HCT116 (cell line): ENCODE data around the gene RPS6KL1. TPM values are rescaled to one million over a fixed set of nuclear protein-coding genes. Genes with fewer than 3 reads are reported as not detected.

ENCODE experiments used
- ATAC-seq: fragments of 200-7000 bp; cut with Tn5 transposase; 2 replicates; pipeline ENCODE4 v1.9.1; 2020; ENCODE audit warnings: mild to moderate bottlenecking, moderate library complexity
- BruUV-seq: library from RNA; stranded (reverse); fragments of 400-500 nt; replicated peaks from 2 replicates; lab custom pipeline; 2021; lab: Mats Ljungman, UMichigan
- CTCF ChIA-PET: fragments of 300-600 bp; sonication (Branson Sonifier 250); formaldehyde crosslinking; loops from one replicate; lab custom pipeline; 2021; ENCODE audit warnings: antibody characterized with exemption; lab: Charles Lee
- POLR2A ChIA-PET: fragments of 300-600, 350-600 bp; sonication (Branson Sonifier 250); formaldehyde crosslinking; loops from one replicate; lab custom pipeline; 2021; ENCODE audit warnings: antibody characterized with exemption; lab: Charles Lee
- RAD21 ChIA-PET, 2 experiments: fragments of 300-600 bp; sonication (Branson Sonifier 250); formaldehyde crosslinking; loops; one replicate each; lab custom pipeline; 2023; ENCODE audit warnings: low total read pairs in 2 of 2; ENCODE audit not compliant: uncharacterized antibody in 2 of 2, unreplicated experiment in 2 of 2, low non-redundant PET in 1 of 2; lab: Charles Lee
- DNase-seq: peaks from one replicate; pipeline ENCODE4 v3.0.0-alpha.2; 2010; ENCODE audit warnings: low read depth, low spot score
- H2AFZ ChIP-seq: fragments of 200-600 bp; shearing (Covaris generic), sonication (generic); 2 replicates; pipeline ENCODE4 v1.6.1; 2017; ENCODE audit warnings: low read depth, mixed run types, mixed read lengths, antibody characterized with exemption, low read length; ENCODE audit not compliant: poor library complexity, severe bottlenecking
- H3K27ac ChIP-seq: 2 replicates; pipeline ENCODE4 v1.5.1; 2012; ENCODE audit warnings: low read depth, low read length
- H3K27me3 ChIP-seq: fragments of 200-600 bp; sonication (generic); 2 replicates; pipeline ENCODE4 v1.6.1; 2016; ENCODE audit warnings: mixed run types, low read length, mixed read lengths; ENCODE audit not compliant: insufficient read depth
- H3K36me3 ChIP-seq, 2 experiments: fragments of 200-500 bp in 1 of 2; fragments of 200-600 bp in 1 of 2; sonication (Bioruptor generic) in 1 of 2; sonication (generic) in 1 of 2; 2 replicates each; pipeline versions ENCODE4 v1.5.1 to v1.6.1; 2014 to 2016; ENCODE audit warnings: low read length in 2 of 2, inconsistent platforms in 1 of 2, mixed read lengths in 1 of 2, mixed run types in 1 of 2; ENCODE audit not compliant: insufficient read depth in 2 of 2, control insufficient read depth in 1 of 2
- H3K4me1 ChIP-seq, 2 experiments: fragments of 200-600 bp in 1 of 2; sonication (generic) in 1 of 2; 2 replicates each; pipeline versions ENCODE4 v1.5.1 to v1.6.1; 2012 to 2017; ENCODE audit warnings: low read length in 2 of 2, inconsistent platforms in 1 of 2, mild to moderate bottlenecking in 1 of 2, mixed read lengths in 1 of 2, mixed run types in 1 of 2, moderate library complexity in 1 of 2; ENCODE audit not compliant: insufficient read depth in 2 of 2, control insufficient read depth in 1 of 2
- H3K4me2 ChIP-seq: fragments of 200-600 bp; sonication (generic); 2 replicates; pipeline ENCODE4 v1.6.1; 2017; ENCODE audit warnings: mixed run types, low read length, mixed read lengths
- H3K4me3 ChIP-seq, 2 experiments: fragments of 200-600 bp in 1 of 2; sonication (generic) in 1 of 2; replicated peaks in 1 of 2; 2 replicates each; pipeline ENCODE4 v1.5.1; 2011 to 2016; ENCODE audit warnings: low read length in 2 of 2, control low read depth in 1 of 2, low read depth in 1 of 2, mild to moderate bottlenecking in 1 of 2, mixed read lengths in 1 of 2, mixed run types in 1 of 2
- H3K79me2 ChIP-seq: fragments of 200-600 bp; sonication (generic); 2 replicates; pipeline ENCODE4 v1.6.1; 2017; ENCODE audit warnings: mild to moderate bottlenecking, mixed run types, low read length, moderate library complexity, mixed read lengths; ENCODE audit not compliant: insufficient read depth
- H3K9ac ChIP-seq: fragments of 200-600 bp; sonication (generic); 2 replicates; pipeline ENCODE4 v1.6.1; 2016; ENCODE audit warnings: low read length, mixed read lengths
- H3K9me2 ChIP-seq: fragments of 200-600 bp; sonication (generic), shearing (Covaris generic); 2 replicates; pipeline ENCODE4 v1.6.1; 2017; ENCODE audit warnings: mixed run types, mild to moderate bottlenecking, moderate library complexity; ENCODE audit not compliant: insufficient read depth
- H3K9me3 ChIP-seq, 2 experiments: fragments of 200-500 bp in 1 of 2; fragments of 200-600 bp in 1 of 2; sonication (Bioruptor generic) in 1 of 2; sonication (generic) in 1 of 2; 2 replicates each; pipeline ENCODE4 v1.6.1; 2014 to 2017; ENCODE audit warnings: low read length in 2 of 2, mixed read lengths in 2 of 2, inconsistent platforms in 1 of 2, low read depth in 1 of 2, mild to moderate bottlenecking in 1 of 2, mixed run types in 1 of 2, moderate library complexity in 1 of 2; ENCODE audit not compliant: control insufficient read depth in 1 of 2, insufficient read depth in 1 of 2
- H4K20me1 ChIP-seq: fragments of 200-600 bp; sonication (generic), shearing (Covaris generic); 2 replicates; pipeline ENCODE4 v1.6.1; 2017; ENCODE audit warnings: mixed run types, mild to moderate bottlenecking, moderate library complexity; ENCODE audit not compliant: insufficient read depth
- ATF3 ChIP-seq: IDR thresholded peaks from 2 replicates; pipeline ENCODE4 v1.6.1; 2012
- CEBPB ChIP-seq: IDR thresholded peaks from 2 replicates; pipeline ENCODE4 v1.6.1; 2012; ENCODE audit warnings: low read depth
- EGR1 ChIP-seq: IDR thresholded peaks from 2 replicates; pipeline ENCODE4 v1.6.1; 2012; ENCODE audit warnings: low read depth
- EZH2 ChIP-seq: fragments of 200-600 bp; sonication (generic); IDR thresholded peaks from 2 replicates; pipeline ENCODE4 v1.6.1; 2017; ENCODE audit warnings: antibody characterized with exemption, mixed run types
- EZH2phosphoT487 ChIP-seq: fragments of 200-600 bp; IDR thresholded peaks from 2 replicates; pipeline ENCODE4 v1.6.1; 2018; ENCODE audit warnings: antibody characterized with exemption, borderline replicate concordance
- FOSL1 ChIP-seq: IDR thresholded peaks from 2 replicates; pipeline ENCODE4 v1.6.1; 2012; ENCODE audit warnings: low read depth
- JUND ChIP-seq: IDR thresholded peaks from 2 replicates; pipeline ENCODE4 v1.6.1; 2012
- POLR2A ChIP-seq: IDR thresholded peaks from 2 replicates; pipeline ENCODE4 v1.7.0; 2011; ENCODE audit warnings: borderline replicate concordance; ENCODE audit not compliant: insufficient read depth, insufficient read length; ENCODE audit errors: extremely low read depth
- REST ChIP-seq: IDR thresholded peaks from 2 replicates; pipeline ENCODE4 v1.6.1; 2012; ENCODE audit warnings: low read depth
- SIN3A ChIP-seq: IDR thresholded peaks from 2 replicates; pipeline ENCODE4 v1.6.1; 2012; ENCODE audit warnings: low read depth
- SP1 ChIP-seq: IDR thresholded peaks from 2 replicates; pipeline ENCODE4 v1.6.1; 2012; ENCODE audit warnings: low read depth
- SRF ChIP-seq: IDR thresholded peaks from 2 replicates; pipeline ENCODE4 v1.6.1; 2012; ENCODE audit warnings: low read depth
- ZBTB33 ChIP-seq: IDR thresholded peaks from 2 replicates; pipeline ENCODE4 v1.6.1; 2011; ENCODE audit warnings: mild to moderate bottlenecking, low read length, moderate library complexity; ENCODE audit not compliant: insufficient replicate concordance; ENCODE audit errors: extremely low read depth
- ZNF274 ChIP-seq: fragments of 200-500 bp; sonication (Bioruptor generic); IDR thresholded peaks from 2 replicates; pipeline ENCODE4 v1.6.1; 2014; ENCODE audit warnings: mild to moderate bottlenecking, low read depth, low read length, inconsistent platforms
- intact Hi-C: fragments of 100-400 bp; cut with micrococcal nuclease; formaldehyde crosslinking; loops from 2 replicates; pipeline ENCODE4 v1.10.0; 2022
- total RNA-seq: library from RNA; stranded (reverse); gene quantifications from one replicate; pipeline ENCODE4 v1.2.1, GENCODE V29; 2021; ENCODE audit not compliant: unreplicated experiment
- TF ChIP-seq, protein P1 (sequence below): IDR thresholded peaks from 2 replicates; pipeline ENCODE4 v1.6.1; 2012

RPS6KL1 gene
- total RNA-seq, 1 experiment from 2014 or later, result 6.7 TPM

- POLR2A ChIA-PET, result no interaction called here
Observed at GRCh38 chr14:74896400-74896799, 26.7 kb downstream of the RPS6KL1 start.

DNA sequence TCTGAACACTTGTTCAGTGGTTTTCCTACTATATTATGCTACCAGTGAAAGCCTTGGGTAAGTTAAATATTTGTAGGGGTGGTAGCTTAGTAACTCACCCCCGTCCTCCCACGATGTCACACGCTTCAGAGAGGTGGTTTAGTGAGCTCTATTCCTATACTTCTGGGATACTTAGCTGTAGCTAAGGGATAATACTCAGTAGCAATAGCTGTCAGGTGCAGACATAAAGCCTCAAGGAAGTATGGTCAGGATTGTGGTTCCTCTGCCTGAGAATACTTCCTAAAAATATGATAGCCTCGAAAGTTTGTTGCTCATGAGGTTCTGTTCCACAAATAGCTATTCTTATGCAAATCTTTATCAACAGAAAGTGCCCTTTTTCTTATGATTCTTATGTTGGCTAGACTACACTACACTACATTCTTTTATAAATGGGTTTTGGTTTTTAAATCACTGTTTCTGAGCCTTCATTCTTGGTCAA lies 29.4 kb downstream of the RPS6KL1 start:
- Histone ChIP-seq H3K36me3 (peaks cover 65 to 82% of the 10 kb centered on the region in 2 experiments; a peak in 3 of 4 replicates), H3K4me1 (peaks cover 2% of the 10 kb centered on the region in 2 experiments; a peak in 3 of 4 replicates)
- BruUV-seq, result no TSS peak

More at GRCh38 chr14:74896400-74896799, 26.7 kb downstream of the RPS6KL1 start:
- no peaks in the 10 kb centered on the region for H4K20me1 ChIP-seq
- no peaks in the 10 kb centered on the region for H3K79me2 ChIP-seq
- no peak overlapping the region for H3K4me2 ChIP-seq
- no peaks in the 10 kb centered on the region for H3K27me3 ChIP-seq
- H3K9ac ChIP-seq, result no peak overlapping the region
- intact Hi-C loops, result no loop called here
- DNase-seq, result no peak
- H3K36me3 ChIP-seq, result peaks cover 79 to 88% of the 10 kb centered on the region in 2 experiments
- H3K9me2 ChIP-seq, result no peaks in the 10 kb centered on the region
- H3K27ac ChIP-seq, result no peak overlapping the region
- no peak overlapping the region for H3K4me3 ChIP-seq
- H3K4me1 ChIP-seq, result no peaks in the 10 kb centered on the region
- RAD21 ChIA-PET, result no interaction called here
- TF ChIP-seq EGR1, result no peak
- TF ChIP-seq SP1, result no peak
- no peak for TF ChIP-seq SIN3A
- TF ChIP-seq, protein P1, sequence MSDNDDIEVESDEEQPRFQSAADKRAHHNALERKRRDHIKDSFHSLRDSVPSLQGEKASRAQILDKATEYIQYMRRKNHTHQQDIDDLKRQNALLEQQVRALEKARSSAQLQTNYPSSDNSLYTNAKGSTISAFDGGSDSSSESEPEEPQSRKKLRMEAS, result no peak
- TF ChIP-seq FOSL1, result no peak
- TF ChIP-seq, all 23 proteins: peak for 0
- CTCF ChIA-PET, result interaction anchor here (0.8 kb wide), 1 partner anchor 18 kb away, joined by 3 read pairs; no protein-coding TSS in a partner anchor
- BruUV-seq, result no TSS peak
- H2AFZ ChIP-seq, result no peak overlapping the region
- ATAC-seq, result no peak
- H3K9me3 ChIP-seq, result no peaks in the 10 kb centered on the region

More for the DNA sequence above, 29.4 kb downstream of the RPS6KL1 start:
- ChIA-PET CTCF (interaction anchor here (1.1 to 1.4 kb wide), 3 partner anchors 12 to 52 kb away, joined by 4 to 6 read pairs (median 4); no protein-coding TSS in a partner anchor), POLR2A (no interaction called here), RAD21 (interaction anchor here in 1 of 2 experiments (0.9 kb wide), 1 partner anchor 285 kb away, joined by 3 read pairs; no protein-coding TSS in a partner anchor)
- H3K9me3 ChIP-seq, result no peaks in the 10 kb centered on the region
- intact Hi-C loops, result no loop called here
- TF ChIP-seq EGR1, result no peak
- TF ChIP-seq CEBPB, result no peak
- no peak for TF ChIP-seq EZH2
- no peak for TF ChIP-seq POLR2A
- TF ChIP-seq ZBTB33, result no peak
- TF ChIP-seq ATF3, result no peak
- TF ChIP-seq REST, result no peak
- no peak for TF ChIP-seq SRF
- no peak for TF ChIP-seq JUND
- no peak for TF ChIP-seq ZNF274
- TF ChIP-seq EZH2phosphoT487, result no peak
- TF ChIP-seq, all 23 proteins: peak for 0
- no peak for ATAC-seq
- Histone ChIP-seq H3K79me2 (peaks cover 17% of the 10 kb centered on the region), H3K4me2 (no peak overlapping the region), H3K9ac (no peak overlapping the region), H3K4me3 (no peak overlapping the region), H2AFZ (no peak overlapping the region), H3K27me3 (no peaks in the 10 kb centered on the region), H3K27ac (no peak overlapping the region), H4K20me1 (no peaks in the 10 kb centered on the region), H3K9me2 (no peaks in the 10 kb centered on the region)
- no peak for DNase-seq
